Measurements from ENCODE around the gene NHERF1.
A peak's percentile ranks its signal among the peaks of the same experiment; 100 is the strongest.

NHERF1 gene

DNA sequence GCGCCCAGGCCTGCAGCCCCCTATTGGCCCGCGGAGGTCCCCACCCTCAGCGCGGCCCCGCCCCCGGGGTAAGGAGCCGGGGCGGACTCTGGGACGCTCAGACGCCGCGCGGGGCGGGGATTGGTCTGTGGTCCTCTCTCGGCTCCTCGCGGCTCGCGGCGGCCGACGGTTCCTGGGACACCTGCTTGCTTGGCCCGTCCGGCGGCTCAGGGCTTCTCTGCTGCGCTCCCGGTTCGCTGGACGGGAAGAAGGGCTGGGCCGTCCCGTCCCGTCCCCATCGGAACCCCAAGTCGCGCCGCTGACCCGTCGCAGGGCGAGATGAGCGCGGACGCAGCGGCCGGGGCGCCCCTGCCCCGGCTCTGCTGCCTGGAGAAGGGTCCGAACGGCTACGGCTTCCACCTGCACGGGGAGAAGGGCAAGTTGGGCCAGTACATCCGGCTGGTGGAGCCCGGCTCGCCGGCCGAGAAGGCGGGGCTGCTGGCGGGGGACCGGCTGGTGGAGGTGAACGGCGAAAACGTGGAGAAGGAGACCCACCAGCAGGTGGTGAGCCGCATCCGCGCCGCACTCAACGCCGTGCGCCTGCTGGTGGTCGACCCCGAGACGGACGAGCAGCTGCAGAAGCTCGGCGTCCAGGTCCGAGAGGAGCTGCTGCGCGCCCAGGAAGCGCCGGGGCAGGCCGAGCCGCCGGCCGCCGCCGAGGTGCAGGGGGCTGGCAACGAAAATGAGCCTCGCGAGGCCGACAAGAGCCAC is at the start of gene NHERF1:
TSS of gene NHERF1 (plus strand) at position 100 of the 750 bp plus-strand sequence. CDS start at position 319, 219 bp downstream.
- DNase-seq: peak; percentile 89

- DNase-seq: no peak
Observed at GRCh38 chr17:74699236-74699635, 49.2 kb upstream of the NHERF1 start.

DNA sequence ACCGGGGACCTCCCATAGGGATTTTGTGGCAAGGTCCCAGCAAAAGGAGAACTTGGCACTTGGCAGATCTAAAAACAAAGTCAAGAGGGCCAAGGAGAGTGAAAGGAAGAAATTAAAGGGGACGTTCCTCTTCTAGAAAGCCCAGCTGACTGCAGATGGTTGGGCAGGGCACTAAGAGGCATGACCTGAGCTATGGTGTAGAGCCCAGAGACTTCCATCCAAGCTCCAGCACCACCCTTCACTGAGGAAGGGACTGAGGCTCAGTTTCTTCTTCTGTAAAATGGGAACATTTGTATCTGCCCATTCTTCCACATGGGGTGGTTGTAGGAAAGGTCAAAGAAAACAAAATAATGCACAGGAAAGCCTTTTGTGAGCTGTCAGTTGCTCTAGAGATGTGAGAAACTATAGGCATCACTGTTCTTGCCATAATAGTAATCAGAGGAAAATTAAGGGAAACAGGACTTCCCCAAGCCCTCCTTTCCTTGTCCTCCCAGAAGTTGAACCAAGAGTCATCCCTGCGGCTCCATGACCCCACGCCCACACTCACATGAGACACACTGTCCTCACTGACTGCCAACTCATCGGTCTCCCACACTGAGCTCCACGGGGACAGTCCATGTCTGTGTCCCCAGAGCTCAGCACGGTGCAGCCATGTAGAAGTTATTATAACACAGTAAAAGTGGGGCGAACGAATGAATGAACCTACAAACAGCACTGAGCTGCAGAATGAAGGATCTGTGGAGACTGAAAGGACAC is 46.1 kb upstream of the NHERF1 start:
- no peak for DNase-seq

DNA sequence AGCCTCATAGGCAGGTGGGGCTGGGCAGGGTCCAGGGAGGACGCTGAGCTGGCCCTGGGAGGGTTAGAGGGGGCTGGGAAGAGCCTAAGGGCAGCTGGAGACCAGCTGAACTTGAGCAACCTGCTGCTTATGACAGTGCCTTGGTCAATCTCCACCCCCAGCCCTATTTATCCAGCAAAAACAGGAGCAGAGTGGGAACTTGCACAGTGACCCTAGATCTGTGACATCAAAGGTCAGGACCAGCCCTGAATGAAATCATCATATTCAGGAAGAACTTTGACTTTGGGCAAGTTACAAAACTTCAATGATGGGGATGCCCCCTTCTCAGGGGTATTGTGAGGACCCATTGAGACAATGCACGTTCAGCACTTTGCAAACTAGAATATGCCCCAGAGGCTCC is 45.1 kb upstream of the NHERF1 start:
- DNase-seq: no peak

- no peak for DNase-seq
Observed at GRCh38 chr17:74704544-74704943, 43.9 kb upstream of the NHERF1 start.

DNA sequence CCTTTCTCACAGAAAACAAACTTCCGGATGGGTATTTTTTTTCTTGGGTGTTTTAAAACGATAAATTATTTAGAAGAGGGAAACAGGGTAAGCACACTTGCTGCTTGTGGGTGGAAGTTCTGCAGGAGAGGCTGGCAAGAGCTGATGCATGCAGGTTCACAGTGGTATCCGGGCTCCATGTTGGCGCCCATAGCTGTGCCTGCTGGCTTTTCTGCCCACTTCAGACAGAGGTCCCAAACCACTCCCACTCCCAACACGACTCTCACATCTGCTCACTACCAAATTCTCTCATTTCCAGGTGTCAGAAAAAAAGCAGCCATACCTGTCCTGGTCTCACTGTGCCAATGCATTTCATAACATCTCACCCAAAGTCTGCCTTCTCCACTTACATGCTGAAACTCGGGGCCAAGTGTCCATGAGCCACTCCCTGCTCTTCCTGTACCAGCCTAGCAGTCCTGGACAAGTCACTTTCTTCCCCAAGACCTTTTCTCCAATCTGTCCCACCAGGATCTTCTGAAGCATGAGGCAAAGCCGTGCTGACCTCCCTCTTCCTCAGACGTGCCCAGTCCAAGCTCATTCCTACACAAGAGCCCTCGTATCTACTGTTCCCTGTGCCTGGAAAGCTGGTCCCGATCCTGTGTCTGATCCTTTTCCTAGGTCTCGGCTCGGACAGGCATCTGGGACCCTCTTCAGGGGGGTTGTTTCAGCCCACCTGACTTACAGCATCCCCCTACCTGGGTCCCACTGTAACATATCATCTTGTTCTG is 37.2 kb upstream of the NHERF1 start:
- no peak for DNase-seq

DNA sequence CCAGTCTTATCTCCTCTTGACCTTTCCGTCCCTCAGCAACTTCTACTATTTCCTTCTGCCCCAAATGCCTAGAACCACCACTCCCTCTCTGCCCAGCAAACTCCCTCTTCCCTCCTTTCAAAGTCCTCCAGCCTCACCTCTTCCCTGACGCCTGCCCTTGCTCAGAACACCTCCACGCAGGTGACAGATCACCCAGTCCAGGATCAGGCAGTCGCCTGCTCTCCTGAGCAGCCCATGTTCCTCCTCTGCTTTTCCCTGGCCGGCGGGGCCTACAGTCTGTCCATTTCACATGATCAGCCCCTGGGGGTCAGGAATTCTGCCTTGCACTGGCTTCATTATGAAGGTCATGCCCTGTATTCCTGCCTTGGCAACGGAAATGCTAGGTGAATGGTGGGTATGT is 36.1 kb upstream of the NHERF1 start:
- DNase-seq: no peak

GRCh38 chr17:74712756-74713155 is 35.7 kb upstream of the NHERF1 start, which contains the start of gene CD300LF:
Gene CD300LF, minus strand, starts transcription at chr17:74712923. Its CDS starts 57 bp downstream, at chr17:74712866.
- no peak for DNase-seq

- DNase-seq: no peak
Observed at GRCh38 chr17:74713171-74713755, 35.2 kb upstream of the NHERF1 start.

DNA sequence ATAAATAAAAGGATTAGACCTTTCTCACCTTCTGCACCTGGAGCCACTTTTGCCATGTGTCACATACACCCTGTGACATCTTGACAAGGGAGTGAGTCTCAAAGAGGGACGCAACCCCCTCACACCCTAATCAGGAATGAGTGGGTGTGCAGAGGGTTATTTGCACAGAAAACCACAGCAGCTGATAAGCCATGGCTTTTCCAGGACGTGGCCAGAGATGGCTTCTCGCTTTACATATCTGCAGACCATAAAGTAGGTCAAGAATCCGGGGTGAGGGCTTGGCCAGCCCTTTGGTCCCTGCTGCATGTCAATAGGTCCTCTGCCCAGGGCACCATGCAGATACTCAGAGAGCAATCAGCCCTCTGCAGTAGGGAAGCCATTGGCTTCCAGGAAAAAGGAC is 33.3 kb upstream of the NHERF1 start:
- DNase-seq: no peak

DNA sequence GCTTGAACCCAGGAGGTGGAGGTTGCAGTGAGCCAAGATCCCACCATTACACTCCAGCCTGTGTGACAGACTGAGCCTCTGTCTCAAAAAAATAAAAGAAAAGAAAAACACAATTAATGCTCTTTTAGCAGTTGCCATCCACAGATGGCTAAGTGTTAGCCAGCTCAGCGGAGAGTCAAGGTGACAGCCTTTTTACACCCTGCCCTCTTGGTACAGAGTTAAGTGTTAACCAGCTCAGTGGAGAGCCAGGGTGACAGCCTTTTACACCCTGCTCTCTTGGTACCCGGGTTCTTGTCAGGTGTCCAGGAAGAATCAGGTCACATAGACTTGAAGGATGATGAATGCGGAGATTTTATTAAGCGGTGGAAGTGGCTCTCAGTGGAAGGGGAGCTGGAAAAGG is 27.9 kb upstream of the NHERF1 start:
- DNase-seq: no peak

GRCh38 chr17:74722782-74723181 is 25.6 kb upstream of the NHERF1 start:
- DNase-seq: no peak

DNA sequence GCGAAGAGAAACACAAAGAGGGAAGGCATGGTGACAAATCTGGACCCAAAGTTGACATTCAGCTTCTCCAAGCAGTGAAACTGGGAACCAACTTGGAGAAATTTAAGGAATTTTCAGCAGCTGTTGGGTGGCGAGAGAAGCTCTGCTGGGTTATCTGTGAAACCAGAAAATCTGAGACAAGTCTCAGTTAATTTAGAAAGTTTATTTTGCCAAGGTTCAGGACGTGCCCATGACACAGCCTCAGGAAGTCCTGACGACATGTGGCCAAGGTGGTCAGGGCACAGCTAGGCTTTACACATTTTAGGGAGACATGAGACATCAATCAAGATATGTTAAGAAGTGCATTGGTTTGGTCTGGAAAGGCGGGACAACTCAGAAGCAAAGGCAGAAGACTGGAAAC is 24.5 kb upstream of the NHERF1 start:
- no peak for DNase-seq

GRCh38 chr17:74725111-74725510 is 23.3 kb upstream of the NHERF1 start:
- DNase-seq: no peak

GRCh38 chr17:74728033-74728701 is 20.3 kb upstream of the NHERF1 start:
- no peak for DNase-seq

DNA sequence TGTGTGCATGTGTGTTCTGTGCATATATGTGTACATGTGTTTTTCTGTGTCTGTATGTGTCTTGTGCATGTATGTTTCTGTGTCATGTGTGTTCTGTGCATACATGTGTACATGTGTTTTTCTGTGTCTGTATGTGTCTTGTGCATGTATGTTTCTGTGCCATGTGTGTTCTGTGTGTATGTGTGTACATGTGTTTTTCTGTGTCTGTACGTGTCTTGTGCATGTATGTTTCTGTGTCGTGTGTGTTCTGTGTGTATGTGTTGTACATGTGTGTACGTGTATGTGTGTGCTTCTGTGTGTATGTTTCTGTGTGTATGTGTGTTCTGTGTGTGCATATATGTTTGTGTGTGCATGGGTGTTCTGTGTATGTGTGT is 19.7 kb upstream of the NHERF1 start:
- no peak for DNase-seq

- no peak for DNase-seq
Observed at GRCh38 chr17:74729368-74729767, 19.1 kb upstream of the NHERF1 start.

DNA sequence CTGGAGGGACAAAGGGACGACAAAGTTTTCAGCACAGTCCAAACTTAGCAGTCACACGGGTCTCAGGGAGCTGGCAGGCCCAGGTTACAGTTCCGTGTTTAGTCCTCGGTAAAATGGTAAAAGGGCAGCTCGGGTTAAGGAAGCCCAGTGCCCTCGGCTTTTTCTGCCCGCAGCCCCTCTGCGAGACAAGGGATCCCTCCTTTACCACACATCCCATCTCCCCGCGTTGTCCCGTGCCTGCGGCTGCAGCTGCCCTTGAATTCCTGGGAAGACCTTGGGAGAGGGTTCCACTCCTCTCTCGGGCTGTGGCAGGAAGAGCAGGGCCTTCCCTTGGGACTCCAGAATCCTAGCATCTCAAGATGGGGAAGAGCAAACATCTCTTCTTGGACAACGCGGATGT is 18.6 kb upstream of the NHERF1 start:
- DNase-seq: no peak

GRCh38 chr17:74730491-74731346 is 17.7 kb upstream of the NHERF1 start:
- no peak for DNase-seq

DNA sequence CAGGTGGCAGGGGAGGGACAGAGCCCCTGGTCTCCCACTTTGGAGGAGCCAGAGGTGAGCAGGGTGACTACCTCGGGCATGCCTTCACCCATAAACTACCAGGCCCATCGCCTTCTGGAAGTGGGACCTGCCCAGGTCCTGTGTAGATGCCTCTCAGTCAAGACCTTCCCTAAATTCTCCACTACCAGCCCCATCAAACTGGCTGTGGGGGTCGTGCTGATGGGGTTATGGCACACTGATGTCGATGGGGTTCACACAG is 17.2 kb upstream of the NHERF1 start:
- DNase-seq: no peak

- no peak for DNase-seq
Observed at GRCh38 chr17:74732042-74732867, 16.2 kb upstream of the NHERF1 start.
